Cardiac fibroblast (primary cell): ENCODE data around the gene ARSB.
"Not testable (repeated sequence)": the region's sequence is repeated elsewhere in the genome, so short reads cannot be mapped to it uniquely, and the experiment has no call there.

Experiments
- DNase-seq, 2 donors: peaks; one replicate each; pipeline versions ENCODE4 v3.0.0 to v3.0.0-alpha.2; 2010; ENCODE audit warnings: low read depth in 2 of 2
- H3K4me3 ChIP-seq, 2 donors: replicated peaks in 1 of 2; 1 replicate in 1 of 2; 2 replicates in 1 of 2; pipeline ENCODE4 v1.5.1; 2011; ENCODE audit warnings: low read depth in 2 of 2, low read length in 2 of 2, mild to moderate bottlenecking in 2 of 2, moderate library complexity in 1 of 2
- TF ChIP-seq, protein P1 (sequence below): IDR thresholded peaks from one replicate; pipeline ENCODE4 v1.5.1; 2011; ENCODE audit warnings: low read depth, mild to moderate bottlenecking, low read length, inconsistent platforms

ARSB gene

DNA sequence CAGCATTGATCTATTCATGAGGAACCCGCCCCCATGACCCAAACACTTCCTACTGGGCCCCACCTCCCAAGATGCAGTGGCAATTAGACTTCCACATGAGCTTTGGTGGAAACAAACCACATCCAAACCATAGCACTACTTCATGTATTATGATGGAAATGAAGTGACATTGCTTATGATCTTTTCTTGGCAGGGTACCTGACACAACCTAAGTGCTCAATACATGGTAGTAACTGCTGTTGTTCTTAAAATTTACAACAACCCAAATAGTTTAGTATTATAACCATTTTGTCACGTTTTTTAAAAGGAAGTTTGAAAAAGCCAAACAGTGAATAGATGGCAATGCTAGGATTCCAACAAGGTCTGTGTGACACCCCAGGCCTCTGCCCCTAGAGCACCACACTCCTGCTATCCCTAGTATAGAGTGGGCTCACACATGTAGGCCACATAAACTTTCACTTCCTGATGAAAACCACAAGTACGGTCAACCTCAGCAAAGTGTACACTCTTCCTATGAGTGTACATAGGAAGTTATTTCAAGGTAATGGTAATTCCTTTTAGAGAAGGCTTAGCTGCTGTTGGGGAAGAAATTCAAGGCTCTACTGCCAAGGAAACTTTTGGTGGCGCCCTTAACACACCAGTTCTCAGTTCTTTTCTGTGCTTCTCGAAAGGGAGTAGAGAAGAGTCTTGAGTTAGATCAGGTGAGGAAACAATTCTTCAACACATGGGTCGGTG lies 97.6 kb downstream of the ARSB start:
- TF ChIP-seq, protein P1, sequence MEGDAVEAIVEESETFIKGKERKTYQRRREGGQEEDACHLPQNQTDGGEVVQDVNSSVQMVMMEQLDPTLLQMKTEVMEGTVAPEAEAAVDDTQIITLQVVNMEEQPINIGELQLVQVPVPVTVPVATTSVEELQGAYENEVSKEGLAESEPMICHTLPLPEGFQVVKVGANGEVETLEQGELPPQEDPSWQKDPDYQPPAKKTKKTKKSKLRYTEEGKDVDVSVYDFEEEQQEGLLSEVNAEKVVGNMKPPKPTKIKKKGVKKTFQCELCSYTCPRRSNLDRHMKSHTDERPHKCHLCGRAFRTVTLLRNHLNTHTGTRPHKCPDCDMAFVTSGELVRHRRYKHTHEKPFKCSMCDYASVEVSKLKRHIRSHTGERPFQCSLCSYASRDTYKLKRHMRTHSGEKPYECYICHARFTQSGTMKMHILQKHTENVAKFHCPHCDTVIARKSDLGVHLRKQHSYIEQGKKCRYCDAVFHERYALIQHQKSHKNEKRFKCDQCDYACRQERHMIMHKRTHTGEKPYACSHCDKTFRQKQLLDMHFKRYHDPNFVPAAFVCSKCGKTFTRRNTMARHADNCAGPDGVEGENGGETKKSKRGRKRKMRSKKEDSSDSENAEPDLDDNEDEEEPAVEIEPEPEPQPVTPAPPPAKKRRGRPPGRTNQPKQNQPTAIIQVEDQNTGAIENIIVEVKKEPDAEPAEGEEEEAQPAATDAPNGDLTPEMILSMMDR: no peak
- no peak for DNase-seq
- no peak overlapping the region for H3K4me3 ChIP-seq

DNA sequence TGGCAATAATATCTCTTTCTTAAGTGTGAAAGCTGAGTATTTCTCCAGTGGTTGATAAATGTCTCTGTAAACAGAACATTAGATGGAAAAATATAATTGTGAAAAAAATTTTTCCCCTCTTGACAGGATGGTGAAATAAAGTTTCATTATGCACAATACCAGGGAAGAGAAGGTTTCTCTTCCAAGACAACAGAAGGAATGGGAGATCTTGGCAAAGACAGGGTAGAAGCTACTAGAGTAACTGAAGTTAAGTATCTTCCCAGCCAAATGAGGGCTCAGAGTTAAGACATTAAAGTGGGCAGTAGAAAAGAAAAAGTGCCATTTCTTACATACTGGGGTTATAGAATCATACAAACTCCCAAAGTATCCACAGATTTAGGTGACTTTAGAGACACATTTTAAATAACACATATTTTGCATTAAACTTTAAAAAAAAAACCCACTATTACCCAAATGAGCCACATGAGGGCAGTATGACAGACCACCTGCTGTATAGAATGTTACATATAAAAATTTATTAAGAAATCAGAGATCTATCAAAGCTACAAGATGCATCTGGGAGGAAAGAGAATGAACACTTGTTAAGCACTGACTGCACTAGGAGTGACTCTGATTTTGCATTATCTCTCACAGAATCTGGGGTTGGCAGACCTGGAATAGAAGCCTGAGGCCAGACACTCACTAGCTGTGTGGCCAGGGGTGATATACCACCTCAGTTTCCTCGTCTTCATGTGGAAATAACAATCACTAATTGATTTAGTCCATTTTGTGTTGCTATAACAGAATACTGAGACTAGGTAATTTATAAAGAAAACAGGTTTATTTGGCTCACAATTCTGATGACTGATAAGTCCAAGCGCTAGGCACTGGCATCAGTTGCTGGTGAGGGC lies 98.5 kb downstream of the ARSB start:
- peak; percentile 35 to 46 for DNase-seq
- H3K4me3 ChIP-seq: no peak overlapping the region

DNA sequence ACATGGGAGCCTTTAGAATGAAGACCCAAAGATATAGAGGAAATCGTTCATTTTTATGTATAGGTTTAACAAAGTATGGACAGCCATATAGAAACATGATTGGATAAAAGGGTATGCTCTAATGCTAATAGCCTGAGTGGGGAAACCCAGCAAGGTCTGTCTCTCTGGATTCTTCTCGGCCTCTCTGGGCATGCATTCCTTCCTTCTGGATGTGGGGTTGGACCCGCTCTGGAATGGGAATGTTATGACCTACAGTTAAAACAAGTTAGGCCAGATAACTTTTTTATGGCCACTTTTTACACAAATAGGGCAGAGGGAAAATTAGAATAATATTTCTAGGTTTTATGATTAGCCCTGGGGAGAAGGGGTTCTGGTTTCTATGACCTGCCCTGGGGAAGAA lies 103.2 kb downstream of the ARSB start:
- TF ChIP-seq, protein P1: no peak
- no peak overlapping the region for H3K4me3 ChIP-seq
- no peak for DNase-seq

More for the DNA sequence above, 98.5 kb downstream of the ARSB start:
- TF ChIP-seq, protein P1: peak; percentile 61

DNA sequence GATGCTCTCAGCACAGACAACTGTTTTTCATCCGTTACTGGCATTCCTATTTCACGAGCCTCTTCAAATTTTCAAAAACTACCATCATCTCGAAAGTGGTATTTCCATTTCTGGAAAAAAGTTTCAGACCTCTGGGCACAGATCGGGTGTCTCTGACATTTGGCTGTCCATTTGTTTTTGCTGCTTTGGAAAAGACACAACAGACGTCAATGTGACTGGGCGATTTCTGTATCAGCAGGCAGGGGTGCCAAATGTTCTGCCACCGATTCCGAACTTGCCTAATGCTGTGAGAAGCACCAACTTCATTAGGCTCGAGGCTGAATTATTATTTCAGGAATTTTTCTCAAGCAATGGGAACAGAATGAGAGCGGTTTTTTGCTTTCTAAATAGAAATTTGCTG lies 105.6 kb downstream of the ARSB start:
- H3K4me3 ChIP-seq: no peak overlapping the region
- no peak for DNase-seq
- TF ChIP-seq, protein P1: no peak

DNA sequence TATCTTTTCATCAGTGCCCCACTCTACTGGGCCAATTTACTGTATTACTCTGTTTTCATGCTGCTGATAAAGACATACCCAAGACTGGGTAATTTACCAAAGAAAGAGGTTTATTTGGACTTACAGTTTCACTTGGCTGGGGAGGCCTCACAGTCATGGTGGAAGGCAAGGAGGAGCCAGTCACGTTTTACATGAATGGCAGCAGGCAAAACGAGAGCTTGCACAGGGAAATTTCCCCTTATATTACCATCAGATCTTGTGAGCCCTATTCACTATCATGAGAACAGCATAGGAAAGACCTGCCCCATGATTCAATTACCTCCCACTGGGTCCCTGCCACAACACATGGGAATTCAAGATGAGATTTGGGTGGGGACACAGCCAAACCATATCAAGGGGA lies 119.0 kb downstream of the ARSB start:
- DNase-seq, H3K4me3 ChIP-seq: not testable (repeated sequence)

GRCh38 chr5:78858364-78858763 lies 126.7 kb downstream of the ARSB start:
- TF ChIP-seq, protein P1: no peak
- no peak for DNase-seq
- H3K4me3 ChIP-seq: no peak overlapping the region

DNA sequence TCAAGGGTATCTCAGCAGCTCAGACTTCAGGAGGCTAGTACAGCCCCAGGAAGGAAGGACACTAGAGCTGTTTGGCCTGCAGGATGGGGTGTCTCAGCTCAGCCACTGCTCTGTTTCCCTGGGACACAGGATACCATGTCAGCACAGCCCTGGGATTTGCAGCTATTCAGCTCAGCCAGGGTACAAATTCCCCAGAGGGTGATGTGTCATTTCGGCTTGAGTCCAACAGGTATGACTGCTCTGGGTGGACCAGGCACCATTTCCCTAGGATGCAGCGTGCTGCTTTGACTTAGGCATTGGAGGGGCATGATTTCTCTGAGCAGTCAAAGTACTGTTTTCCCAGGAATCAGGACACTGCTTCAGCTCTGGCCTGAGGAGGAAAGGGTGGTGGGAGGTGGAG lies 130.1 kb downstream of the ARSB start:
- H3K4me3 ChIP-seq: no peak overlapping the region
- DNase-seq: peak in 1 of 2 donors; percentile 6
- TF ChIP-seq, protein P1: no peak

DNA sequence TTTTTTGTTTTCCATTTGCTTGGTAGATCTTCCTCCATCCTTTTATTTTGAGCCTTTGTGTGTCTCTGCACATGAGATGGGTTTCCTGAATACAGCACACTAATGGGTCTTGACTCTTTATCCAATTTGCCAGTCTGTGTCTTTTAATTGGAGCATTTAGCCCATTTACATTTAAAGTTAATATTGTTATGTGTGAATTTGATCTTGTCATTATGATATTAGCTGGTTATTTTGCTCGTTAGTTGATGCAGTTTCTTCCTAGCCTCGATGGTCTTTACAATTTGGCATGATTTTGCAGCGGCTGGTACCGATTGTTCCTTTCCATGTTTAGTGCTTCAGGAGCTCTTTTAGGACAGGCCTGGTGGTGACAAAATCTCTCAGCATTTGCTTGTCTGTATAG lies 133.2 kb downstream of the ARSB start:
- not testable (repeated sequence) for H3K4me3 ChIP-seq, DNase-seq
